GM19455 (cell line): ENCODE results near the gene C10orf53.

Experiments used
- ATAC-seq: cut with Tn5 transposase; IDR thresholded peaks from one replicate; pipeline ENCODE4 v1.9.1; 2021; ENCODE audit not compliant: unreplicated experiment

Gene C10orf53

DNA sequence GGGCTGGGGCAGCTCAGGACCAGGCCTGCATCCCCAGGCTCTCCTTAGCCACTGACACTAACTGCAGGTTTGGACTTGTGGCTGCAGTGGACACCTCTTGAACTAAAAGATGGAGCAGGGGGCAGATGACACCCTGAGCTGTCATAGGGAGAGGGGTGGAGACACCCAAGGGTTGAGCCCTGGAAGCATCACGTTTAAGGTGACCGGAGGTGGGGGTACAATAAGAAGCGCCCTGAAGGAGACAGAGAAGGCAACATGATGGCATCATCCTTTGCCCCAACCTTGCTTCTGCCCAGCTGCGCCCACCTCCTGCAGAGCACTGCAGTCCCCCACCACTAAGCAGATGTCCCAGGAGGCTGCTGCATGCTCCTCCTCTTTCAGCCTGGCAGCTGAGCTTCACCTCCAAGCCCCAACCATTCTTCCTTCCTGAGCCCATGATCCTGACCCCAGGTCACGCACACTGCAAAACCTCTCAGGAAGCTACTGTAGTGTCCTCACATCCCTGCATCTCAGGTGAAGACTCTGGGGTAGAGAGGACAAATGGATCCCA, 57.2 kb downstream of the C10orf53 start:
- ATAC-seq = no peak

DNA sequence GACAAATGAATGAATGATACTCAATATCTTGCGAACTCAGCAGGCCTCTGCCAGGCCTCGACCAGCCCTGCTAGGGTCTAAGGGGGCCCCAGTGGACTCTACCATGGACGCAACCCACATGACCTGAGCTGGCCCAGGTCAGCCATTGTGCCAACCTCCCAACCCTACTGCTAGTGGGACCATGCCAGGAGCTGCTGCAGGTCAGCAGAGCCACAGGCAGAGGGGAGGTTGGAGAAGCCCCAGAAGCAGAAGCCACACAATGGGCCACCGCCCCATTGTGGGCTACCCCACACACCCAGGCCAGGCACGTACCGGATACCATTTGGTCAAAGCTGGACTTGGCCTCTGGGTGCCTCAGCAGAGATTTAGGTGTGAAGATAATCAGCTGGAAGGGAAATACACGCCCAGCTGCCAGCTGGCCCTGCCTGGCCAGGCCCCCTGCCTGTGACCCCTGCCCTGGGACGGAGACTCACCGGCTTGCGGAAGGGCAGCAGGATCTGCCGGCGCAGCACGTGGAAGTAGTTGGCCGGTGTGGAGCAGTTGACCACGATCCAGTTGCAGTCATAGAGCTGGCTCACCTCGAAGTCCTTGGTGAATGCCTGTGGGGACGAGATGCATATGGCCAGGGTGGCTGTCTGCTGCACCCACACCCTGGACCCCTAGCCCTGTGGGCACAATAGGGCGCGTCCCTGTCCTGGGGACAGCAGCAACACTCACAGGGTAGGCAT, 58.2 kb downstream of the C10orf53 start:
- no peak for ATAC-seq

DNA sequence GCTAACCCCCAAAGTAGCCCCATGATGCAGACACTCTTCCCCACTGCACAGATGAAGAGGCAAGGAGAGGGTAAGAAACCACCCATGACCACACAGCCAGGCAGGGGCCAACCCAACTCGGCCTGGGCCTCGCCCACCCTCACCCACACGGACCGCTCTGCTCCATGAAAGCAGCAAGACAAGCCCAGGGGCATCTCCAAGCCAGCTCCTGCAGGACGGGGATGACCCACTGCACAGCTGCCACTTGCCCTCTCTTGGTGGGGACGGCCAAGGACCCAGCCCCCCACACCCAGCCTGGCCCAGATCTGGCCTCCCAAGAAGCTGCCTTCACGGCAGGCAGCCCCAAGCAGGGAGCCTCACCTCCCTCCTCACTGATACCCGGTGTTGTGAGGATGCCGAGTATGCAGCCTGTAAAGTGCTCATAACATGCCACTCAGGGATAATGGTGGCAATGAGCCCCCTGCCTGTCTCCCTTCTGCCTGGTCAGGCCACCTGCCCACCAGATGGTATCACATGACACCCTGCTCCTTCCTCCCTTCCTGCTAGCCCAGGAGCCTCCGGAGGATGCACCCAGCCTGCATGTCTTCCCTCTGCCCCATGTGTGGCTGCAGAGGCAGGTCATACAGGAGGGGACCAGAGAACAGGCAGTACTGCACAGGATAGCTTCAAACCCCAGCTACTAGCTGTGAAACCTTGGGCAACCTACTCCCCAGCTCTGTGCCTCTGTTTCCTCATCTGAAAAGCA, 59.3 kb downstream of the C10orf53 start:
- ATAC-seq = no peak

DNA sequence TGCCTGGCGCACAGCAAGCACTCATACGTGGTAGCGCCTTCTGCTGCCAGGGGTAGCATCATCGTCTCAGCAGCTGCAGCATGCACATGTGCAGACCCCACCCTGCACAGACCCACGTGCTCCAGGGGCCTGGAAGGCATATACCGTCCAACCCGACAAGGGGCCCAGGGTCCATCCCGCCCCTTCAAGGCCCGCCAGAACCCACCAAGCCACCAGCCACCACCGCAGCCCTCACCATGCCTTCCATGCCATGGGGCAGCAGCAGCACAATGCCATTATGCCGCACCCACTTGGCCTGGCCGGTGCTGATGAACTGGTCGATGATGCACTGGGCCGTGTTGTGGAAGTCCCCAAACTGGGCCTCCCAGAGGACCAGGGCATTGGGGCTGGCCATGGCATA, 60.0 kb downstream of the C10orf53 start:
- no peak for ATAC-seq

DNA sequence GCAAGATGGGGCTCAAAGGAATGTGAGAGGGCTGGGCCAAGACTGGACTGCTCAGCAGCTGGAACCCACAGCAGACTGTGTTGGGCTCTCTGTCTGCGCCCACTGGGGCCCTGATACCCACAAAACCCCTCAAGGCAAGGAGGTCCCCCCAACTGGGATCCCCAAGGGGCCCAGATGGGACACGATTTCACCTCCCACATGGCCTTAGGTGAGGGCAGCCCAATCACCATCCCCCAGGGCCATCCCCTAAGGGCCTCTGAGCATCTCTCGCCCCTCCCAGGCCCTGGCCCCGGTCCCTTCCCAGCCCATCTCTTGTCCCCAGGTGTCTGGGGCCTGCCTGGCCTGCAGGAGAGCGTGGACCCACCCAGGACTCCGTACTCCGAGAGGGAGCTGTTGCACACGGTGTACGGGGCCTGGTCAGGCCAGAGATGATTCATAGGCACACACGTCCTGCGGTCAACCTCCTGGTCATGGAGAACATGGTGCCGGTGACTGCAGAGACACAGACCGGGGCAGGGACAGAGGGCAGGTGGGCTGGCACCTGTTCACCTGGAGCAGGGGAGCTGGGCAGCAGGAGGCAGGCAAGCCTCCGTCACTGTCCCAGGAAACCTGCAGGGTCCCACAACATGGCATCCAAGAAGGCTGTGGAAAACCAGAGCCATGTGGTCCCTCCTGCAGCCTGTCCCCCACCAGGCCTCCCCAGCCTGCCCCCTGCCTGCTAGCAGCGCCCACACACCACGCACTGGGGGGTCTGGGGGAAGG, 61.1 kb downstream of the C10orf53 start:
- no peak for ATAC-seq

DNA sequence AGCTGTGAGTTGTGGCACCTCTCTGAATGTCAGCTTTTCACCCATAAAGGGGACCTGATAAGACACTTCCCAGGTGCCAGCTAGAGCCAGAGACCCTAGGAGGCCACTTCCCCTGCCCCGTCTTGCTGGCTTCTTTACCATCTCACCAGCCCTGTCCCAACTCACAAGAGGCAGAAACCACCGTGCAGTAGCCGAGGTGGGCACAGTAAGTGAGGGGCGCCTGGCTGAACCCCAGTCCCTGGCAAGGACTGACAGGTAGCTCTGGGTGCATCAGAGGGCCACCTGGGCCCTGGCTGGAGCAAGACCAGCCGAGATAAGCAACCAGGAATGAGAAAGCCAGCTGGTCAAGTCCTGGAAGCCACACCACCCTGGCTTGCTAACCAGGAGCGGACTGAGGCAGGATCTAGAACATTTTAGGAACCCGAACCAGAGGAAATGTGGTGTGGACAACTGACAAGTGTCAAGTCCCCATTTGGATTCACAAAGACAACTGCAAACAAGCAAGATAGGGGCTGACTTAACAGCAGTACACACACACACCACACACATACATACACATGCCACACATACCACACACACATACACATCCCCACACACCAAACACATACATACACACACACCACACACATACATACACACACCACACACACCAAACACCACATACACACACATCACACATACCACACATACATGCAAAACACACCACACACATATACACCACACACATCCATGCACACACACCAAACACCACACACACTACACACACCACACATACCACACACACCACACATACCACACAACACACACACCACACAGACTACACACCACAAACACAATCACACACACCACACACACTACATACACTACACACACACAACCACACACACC, 61.9 kb downstream of the C10orf53 start:
- no peak for ATAC-seq

DNA sequence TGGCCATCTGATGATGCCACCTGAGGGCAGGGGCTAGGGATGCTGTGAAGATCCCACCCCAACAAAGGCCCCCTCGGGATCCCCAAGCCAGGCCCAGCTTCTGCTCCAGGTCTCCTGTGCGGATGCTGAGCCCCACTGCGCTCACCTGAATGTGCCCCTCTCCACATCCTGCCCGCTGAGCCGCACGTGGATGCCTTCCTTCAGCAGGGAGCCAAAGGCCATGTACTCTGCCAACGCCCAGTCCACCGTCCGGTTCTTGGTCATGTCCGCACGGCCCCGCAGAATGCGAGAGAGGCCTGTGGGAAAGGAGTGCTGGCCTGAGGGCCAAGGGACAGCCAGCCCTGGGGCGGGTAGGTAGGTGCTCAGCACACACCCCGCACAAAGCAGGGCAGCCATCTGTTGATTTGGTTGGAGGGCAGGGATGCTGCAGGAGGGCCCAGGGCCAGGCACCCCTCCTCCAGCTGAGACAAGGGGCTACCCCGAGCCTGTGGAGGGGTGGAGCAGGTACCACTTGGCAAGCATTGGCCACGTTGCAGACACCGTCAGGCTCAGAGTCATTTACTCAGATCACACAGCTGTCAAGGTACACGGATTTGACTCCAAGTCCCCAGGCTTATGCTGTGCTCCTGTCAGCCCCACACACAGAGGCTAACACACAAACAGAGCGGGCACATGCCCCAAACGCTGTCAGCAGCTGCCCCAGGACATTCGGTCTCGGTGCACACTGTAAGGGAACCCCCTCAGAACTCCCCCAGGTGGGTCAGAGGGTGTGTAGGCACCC, 63.4 kb downstream of the C10orf53 start:
- ATAC-seq = no peak

DNA sequence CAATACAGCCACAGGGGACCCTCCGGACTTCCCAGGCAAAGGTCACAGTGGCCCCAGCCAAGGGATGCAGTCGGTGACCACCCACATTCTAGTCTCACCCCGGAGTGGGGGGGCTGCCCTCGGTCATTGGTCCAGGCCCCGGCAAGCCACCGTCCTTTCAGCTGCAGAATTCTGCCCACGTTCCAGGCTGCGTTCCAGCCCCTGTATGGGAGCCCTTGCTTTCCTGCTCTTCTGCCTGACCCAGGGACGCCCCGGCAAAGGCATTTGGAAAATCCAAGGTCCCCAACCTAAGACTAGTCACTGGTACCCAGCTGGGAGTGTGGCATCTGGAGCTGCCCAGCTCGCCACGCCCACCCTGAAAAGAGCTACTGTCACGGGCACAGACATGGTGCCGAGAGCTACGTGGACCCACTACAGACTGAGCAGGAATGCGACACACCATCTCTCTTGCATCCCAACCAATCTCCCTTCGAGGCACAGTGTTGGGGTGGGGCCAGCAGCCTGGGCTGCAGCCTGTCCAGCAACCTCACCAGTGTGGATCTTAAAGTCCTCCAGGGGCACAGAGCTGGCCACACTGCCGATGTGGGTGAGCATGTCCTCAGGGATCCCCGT, 64.1 kb downstream of the C10orf53 start:
- no peak for ATAC-seq

DNA sequence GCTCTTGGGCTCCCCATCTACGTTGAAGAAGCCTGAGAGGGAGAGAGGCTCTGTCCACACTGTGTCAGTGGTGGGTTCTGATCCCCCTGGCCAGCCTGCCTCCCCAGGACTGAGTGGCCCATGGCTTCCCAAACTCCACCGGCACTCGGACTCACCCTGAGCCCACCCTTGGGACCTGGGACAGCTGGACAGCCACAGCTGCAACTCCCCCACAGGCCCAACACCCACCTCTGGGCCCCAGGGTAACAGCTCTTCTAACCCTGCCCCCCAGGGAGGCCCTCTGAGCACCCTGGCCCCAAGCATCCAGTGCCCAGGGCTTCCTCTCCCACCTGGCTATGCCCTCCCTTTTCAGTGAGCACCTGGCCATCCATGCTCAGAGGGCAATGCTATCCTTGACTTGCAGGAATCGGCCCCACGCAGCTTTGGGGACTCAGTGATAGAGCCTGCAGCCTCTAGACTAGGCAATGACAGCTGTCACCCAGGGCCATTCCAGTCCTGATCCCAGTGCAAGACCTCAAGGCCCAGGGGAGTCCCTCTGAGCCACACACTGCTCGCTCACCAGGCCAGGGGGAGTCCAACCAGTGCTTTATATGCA, 64.7 kb downstream of the C10orf53 start:
- no peak for ATAC-seq

DNA sequence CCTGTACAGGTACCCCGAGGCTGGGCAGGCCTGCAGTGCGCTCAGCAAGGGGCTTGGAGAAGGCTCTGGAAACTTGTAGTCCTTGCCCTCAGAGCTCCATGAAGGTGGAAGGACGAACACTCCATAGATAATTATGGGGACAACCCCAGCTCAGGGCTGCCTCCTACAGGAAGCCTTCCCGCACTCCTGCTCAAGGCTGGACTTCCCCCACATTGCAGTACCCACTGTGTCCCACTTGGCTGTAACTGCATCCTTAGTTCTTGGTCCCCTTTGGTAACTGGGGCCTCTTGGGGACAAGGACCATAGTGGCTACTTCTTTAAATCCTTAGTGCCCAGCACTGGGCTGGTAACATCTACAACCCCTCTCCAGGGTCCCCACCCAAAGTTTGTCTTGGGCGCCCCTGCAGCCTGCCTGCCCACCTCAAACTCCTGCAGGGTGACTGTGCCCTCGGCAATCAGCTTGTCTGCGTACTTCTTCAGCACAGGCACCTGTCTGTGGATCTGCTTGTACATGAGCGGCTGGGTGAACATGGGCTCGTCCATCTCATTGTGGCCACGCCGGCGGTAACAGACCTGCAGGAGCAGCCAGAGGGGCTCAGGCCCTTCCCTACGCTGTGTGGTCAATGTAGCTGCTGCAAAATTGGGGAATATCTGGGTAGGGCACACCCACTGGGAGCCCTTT, 65.6 kb downstream of the C10orf53 start:
- ATAC-seq = no peak

DNA sequence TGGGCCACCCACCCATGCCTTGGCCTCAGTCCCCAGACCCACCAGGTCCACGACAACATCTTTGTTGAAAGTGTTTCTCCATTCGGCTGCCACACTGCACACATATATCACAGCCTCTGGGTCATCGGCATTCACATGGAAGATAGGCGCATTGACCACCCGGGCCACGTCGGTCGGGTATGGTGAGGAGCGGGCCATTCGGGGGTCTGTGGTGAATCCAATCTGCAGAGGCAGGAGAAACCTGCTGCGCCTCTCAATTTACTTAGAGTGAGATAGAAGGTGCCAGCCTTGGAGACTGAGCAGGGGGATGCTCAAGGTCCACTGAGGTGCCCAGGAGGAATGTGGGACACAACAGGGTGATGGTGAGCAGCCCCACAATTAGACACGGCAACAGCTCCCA, 66.3 kb downstream of the C10orf53 start:
- no peak for ATAC-seq

DNA sequence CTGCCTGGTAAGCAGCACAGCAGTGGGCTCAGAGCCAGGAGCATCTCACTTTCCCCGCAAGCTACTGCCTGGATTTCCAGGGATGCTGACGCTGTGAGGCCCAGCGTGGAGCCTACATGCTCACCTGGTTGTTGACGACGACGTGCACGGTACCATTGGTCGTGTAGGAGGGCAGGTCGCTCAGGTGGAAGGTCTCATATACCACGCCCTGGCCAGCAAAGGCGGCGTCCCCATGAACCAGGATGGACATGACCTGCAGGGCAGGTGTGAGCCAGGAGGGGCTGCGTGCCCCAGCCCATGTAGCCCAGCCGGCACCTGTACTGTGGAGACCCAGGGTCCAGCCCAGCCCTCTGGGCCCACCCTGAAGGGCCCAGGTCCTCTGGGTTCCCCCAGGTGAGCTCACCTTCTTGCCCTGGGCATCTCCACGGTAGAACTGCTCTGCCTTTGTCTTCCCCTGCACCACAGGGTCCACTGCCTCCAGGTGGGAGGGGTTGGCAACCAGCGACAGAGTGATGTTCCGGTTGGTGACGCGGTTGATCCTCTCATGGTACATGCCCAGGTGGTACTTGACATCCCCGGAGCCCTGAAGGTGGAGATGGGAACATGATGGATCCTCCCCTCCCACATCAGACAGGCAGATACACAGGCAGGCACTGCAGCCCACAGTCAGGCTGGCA, 67.3 kb downstream of the C10orf53 start:
- no peak for ATAC-seq
